IPS DF 4.7 (cell line): ENCODE results near the gene KCNJ6.
"Not testable (repeated sequence)": the region's sequence is repeated elsewhere in the genome, so short reads cannot be mapped to it uniquely, and the experiment has no call there.

Experiments
- DNase-seq: peaks from one replicate; pipeline ENCODE4 v3.0.0-alpha.2; 2013; ENCODE audit warnings: low spot score; ENCODE audit errors: extremely low read depth

The KCNJ6 gene

GRCh38 chr21:37916310-37917051, at the start of gene KCNJ6:
Gene KCNJ6 (minus strand): TSS chr21:37916457. CDS start chr21:37840682, 75,775 bp downstream.
- no peak for DNase-seq

GRCh38 chr21:37965088-37965805, 49.0 kb upstream of the KCNJ6 start:
- DNase-seq, result no peak

GRCh38 chr21:37958537-37958936, 42.3 kb upstream of the KCNJ6 start:
- DNase-seq, result no peak

GRCh38 chr21:37956772-37957171, 40.5 kb upstream of the KCNJ6 start:
- no peak for DNase-seq

GRCh38 chr21:37945036-37945435, 28.8 kb upstream of the KCNJ6 start:
- no peak for DNase-seq

GRCh38 chr21:37944496-37944895, 28.2 kb upstream of the KCNJ6 start:
- DNase-seq, result no peak

GRCh38 chr21:37940691-37941090, 24.4 kb upstream of the KCNJ6 start:
- DNase-seq, result no peak

- no peak for DNase-seq
Observed at GRCh38 chr21:37939838-37940237, 23.6 kb upstream of the KCNJ6 start.

GRCh38 chr21:37939251-37939650, 23.0 kb upstream of the KCNJ6 start:
- DNase-seq, result no peak

GRCh38 chr21:37937668-37938067, 21.4 kb upstream of the KCNJ6 start:
- DNase-seq, result no peak

- DNase-seq, result no peak
Observed at GRCh38 chr21:37936010-37936785, 19.9 kb upstream of the KCNJ6 start.

GRCh38 chr21:37932936-37933335, 16.7 kb upstream of the KCNJ6 start:
- DNase-seq, result no peak

GRCh38 chr21:37927711-37928110, 11.5 kb upstream of the KCNJ6 start:
- DNase-seq, result no peak

- no peak for DNase-seq
Observed at GRCh38 chr21:37921091-37921490, 4.8 kb upstream of the KCNJ6 start.

GRCh38 chr21:37920302-37920701, 4.0 kb upstream of the KCNJ6 start:
- not testable (repeated sequence) for DNase-seq

- no peak for DNase-seq
Observed at GRCh38 chr21:37917612-37918011, 1.4 kb upstream of the KCNJ6 start.

GRCh38 chr21:37915941-37916309, 332 bp downstream of the KCNJ6 start:
- no peak for DNase-seq

GRCh38 chr21:37915497-37915911, 753 bp downstream of the KCNJ6 start:
- DNase-seq, result no peak

GRCh38 chr21:37912616-37913015, 3.6 kb downstream of the KCNJ6 start:
- no peak for DNase-seq

- DNase-seq, result no peak
Observed at GRCh38 chr21:37909936-37910335, 6.3 kb downstream of the KCNJ6 start.

GRCh38 chr21:37908691-37909090, 7.6 kb downstream of the KCNJ6 start:
- DNase-seq, result no peak

- no peak for DNase-seq
Observed at GRCh38 chr21:37907076-37907475, 9.2 kb downstream of the KCNJ6 start.
